NCI-H1694 treated with DMSO at 0.1 percent for 48 hours (cell line): ENCODE results near the gene SPEF2.

Source experiments
- DNase-seq: peaks from one replicate; lab custom pipeline; 2025; lab: John Stamatoyannopoulos, UW

The SPEF2 gene

DNA sequence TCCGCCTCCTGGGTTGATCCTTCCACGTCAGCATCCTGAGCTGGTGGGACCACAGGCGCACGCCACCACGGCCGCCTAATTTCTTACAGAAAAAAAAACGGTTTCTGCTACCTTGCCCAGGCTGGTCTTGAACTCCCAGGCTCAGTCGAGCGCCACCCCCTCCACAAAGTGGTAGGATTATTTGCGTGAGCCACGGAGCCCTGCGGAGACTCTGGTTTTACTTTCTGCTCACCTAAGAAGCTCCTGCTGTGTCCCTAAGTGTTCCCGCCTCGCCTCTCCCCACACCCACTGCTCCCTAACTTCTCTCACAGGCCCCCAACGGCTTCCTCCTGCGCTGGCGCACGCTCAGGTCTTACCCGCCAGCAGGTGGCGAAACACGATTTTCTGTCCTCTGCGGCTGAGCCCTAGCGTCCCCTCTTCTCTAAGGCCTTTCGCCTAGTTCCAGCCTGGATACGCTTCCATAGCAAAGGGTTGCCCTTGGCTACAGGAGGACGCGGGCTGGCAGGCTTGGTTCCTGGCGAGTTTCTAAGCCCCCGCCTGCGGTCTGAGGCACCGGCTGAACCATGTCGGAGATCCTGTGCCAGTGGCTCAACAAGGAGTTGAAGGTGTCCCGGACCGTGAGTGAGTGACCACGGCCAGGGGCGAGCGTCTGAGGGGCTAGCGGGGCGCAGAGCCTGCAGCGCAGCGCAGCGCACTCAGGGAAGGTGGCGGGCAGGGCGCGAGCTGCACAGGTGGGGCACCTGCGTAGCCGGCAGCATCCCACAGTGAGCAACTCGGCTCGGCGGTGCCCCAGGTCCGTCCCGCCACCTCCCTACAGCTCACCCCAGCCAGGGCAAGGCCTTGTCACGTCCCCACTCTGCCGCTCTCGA, at the start of gene SPEF2:
TSS of gene SPEF2 (plus strand) at position 429 of the 869 bp plus-strand sequence. CDS start at position 564, 135 bp downstream.
- DNase-seq, result peak; percentile 72

- no peak for DNase-seq
Observed at GRCh38 chr5:35575578-35575977, 42.1 kb upstream of the SPEF2 start.

DNA sequence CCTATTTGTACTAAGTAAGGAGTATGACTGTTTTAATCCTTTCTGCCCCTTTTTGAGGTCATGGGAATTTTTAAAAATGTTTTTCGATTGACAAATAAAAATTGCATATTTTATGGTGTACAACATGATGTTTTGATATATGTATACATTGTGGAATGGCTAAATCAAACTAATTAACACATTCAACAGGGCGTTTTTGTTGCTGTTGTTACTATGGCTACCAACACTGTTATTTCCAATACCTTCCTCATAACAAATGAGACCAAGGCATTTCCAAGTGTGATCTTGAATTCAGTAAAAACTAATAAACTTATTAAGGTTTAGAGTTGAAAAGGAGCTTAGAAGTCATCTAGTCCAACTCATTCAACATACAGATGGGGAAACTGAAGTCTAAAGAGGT, 30.2 kb upstream of the SPEF2 start:
- no peak for DNase-seq

DNA sequence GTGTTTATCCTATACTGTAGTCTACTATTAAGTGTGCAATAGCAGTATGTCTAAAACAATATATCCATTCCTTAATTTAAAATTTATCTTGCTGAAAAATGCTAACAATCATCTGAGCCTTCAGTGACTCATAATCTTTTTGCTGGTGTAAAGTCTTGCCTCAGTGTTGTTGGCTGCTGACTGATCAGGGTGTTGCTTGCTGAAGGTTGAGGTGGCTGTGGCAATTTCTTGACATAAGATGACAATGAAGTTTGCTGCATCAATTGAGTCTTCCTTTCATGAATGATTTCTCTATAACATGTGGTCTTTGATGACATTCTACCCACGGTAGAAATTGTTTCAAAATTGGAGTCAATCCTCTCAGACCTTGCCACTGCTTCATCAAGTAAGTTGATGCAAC, 24.3 kb upstream of the SPEF2 start:
- DNase-seq, result no peak

- DNase-seq, result no peak
Observed at GRCh38 chr5:35598707-35599370, 18.8 kb upstream of the SPEF2 start.

GRCh38 chr5:35600591-35600990, 17.1 kb upstream of the SPEF2 start:
- no peak for DNase-seq

- DNase-seq, result no peak
Observed at GRCh38 chr5:35608881-35609779, 8.5 kb upstream of the SPEF2 start.

- DNase-seq, result no peak
Observed at GRCh38 chr5:35617060-35617434, 616 bp upstream of the SPEF2 start.

- no peak for DNase-seq
Observed at GRCh38 chr5:35618304-35618636, 607 bp downstream of the SPEF2 start.

GRCh38 chr5:35618781-35619180, 1.1 kb downstream of the SPEF2 start:
- DNase-seq, result no peak

GRCh38 chr5:35622974-35623373, 5.3 kb downstream of the SPEF2 start:
- DNase-seq, result no peak

DNA sequence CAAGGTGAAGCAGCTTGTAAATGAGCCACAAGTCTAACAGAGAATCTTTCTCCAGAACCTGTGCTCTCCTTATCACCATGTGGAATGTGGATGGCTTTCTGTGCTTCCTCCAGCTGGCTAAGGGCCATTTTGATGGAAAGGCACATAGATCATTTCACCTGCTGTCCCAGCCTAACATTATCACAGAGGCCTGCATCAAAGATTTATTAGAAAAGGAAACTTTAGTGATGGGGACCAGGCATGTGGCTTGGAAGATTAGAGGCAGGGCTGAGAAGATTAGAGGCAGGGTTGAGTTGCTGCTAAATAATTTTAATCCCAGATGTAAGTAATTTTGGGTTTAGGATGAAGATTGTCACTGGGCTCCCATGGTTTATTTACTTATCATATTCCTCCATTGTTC, 6.3 kb downstream of the SPEF2 start:
- DNase-seq, result no peak

DNA sequence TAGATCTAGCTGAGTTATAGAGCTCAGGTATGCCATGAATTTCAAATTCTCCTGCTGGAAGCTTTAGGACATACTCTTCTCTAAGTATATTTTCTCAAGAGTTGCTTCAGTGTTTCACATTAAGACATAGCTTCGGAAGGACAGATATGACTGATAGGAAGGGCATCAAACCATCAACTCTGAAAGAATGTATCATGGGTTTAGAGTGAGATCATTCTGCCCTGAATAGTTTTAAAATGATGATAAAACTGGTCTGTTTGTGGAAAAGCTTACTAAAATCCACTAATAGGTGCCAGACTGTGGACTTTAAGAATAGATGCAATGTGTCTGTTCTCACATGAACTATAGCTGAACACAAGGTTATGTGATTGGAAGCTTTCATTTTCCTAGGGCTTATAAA, 8.4 kb downstream of the SPEF2 start:
- DNase-seq, result no peak

DNA sequence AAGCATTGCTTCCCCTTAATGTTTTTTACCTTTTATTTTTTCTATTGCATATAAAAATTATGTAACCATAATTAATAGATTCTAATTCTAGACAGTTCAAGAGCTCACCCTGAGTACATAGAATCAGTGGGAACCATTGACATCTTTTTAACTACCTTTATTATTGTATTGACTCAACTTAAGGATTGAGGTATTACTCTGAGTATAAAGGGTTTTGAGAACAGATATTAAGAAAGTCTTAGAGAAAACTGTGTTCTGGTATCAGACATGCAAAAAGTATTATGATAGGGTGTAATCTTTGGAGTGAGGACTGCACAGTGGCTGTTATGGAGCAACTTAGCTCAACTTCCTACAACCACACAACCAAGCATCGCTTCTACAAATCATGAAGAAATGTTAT, 8.9 kb downstream of the SPEF2 start:
- no peak for DNase-seq

DNA sequence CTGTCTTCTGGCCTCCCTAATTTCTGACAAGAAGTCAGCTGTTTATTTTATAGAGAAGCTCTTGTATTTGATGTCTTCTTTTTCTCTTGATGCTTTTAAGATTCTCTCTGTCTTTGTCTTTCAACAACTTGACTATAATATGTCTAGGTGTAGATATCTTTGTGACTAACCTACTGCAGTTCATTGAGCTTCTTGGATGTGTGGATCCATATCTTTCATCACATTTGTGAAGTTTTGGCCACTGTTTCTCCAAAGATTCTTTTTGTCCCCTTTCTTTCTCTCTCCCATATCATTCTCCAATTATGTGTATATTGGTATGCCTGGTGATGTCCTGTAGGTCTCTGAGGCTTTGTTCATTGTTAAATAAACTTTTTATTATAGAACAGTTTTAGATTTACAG, 16.7 kb downstream of the SPEF2 start:
- no peak for DNase-seq

- no peak for DNase-seq
Observed at GRCh38 chr5:35640623-35641022, 23.0 kb downstream of the SPEF2 start.

GRCh38 chr5:35644543-35644942, 26.9 kb downstream of the SPEF2 start:
- no peak for DNase-seq

- no peak for DNase-seq
Observed at GRCh38 chr5:35647128-35647527, 29.5 kb downstream of the SPEF2 start.

GRCh38 chr5:35647712-35648111, 30.0 kb downstream of the SPEF2 start:
- no peak for DNase-seq

DNA sequence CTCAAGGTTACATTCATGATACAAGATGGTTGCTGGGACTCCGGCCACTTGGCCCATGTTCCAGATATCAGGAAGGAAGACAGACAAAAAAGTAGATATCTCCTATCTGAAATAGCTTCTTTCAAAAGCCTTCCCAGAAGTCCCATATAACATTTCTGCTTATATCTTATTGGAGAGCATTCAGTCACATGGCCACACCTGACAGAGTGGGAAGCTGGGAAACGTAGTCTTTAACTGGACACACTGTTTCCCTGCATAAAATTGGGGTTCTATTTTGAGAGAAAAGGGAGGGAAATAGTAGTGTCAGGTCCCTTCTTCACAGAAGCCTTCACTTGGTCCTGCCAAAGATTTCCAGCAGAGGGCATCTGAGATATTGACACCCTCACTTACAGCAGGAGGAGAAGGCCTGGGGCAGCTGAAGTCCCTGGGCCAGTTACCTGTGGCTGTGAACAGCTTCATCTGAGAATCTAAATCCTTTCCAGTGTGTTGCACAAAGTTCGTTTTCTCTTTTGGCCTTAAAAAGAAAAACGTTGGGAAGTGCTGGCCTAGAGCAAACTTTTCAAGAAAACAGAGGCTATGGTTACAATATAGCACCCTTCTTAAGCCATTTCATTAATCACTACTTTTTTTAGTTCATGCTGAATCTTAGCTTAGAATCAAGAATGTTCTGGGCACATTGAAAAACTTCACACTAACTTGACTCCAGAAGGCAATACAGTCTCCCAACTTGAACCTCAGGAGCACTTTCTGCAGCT, 33.5 kb downstream of the SPEF2 start:
- DNase-seq, result peak; percentile 10

GRCh38 chr5:35656721-35657120, 39.1 kb downstream of the SPEF2 start:
- DNase-seq, result no peak

DNA sequence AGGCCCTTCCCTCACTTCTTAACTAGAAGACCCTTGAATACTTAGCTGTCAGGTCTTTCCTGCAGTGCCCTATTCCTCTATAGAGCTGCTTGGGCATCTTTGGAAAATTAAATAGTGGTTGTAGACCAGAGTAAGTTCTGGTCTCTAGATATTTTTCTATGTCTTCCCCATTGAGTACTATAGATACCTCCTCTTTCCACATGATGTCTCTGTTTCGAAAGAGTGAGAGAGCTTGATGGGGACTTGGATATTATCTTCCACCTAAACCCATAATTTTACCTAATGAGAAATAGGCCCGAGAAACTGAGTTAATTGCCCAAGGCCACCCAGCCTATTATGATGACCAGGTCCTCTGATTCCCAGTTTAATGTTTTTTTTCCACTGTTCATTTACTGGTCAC, 40.2 kb downstream of the SPEF2 start:
- DNase-seq, result no peak
